GM19193 (cell line): ENCODE results near the gene CFAP46.

ENCODE experiments used
- POLR2A ChIP-seq: IDR thresholded peaks from 4 replicates; pipeline ENCODE4 v1.6.1; 2011; ENCODE audit not compliant: insufficient read depth, insufficient read length; ENCODE audit errors: extremely low read depth

CFAP46 gene

DNA sequence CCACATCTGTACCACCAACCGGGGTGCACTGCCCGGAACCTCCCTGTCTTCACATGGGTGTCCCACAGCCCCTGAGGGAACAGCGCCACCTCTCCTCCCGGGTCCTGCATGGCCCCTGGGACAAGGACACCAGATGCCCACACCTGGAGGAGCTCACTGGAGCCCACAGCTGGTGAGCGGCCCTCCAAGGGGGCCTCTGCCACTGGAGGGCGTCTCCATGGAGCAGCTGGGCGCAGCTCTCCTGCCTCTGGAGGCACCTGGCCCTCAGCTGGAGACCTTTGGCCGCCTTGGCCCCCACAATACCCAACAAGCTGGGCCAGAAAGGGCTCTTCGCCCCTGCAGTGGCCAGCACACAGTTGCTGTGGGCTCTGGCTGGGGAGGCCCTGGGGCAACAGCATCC lies 149.2 kb downstream of the CFAP46 start:
- TF ChIP-seq POLR2A: no peak

DNA sequence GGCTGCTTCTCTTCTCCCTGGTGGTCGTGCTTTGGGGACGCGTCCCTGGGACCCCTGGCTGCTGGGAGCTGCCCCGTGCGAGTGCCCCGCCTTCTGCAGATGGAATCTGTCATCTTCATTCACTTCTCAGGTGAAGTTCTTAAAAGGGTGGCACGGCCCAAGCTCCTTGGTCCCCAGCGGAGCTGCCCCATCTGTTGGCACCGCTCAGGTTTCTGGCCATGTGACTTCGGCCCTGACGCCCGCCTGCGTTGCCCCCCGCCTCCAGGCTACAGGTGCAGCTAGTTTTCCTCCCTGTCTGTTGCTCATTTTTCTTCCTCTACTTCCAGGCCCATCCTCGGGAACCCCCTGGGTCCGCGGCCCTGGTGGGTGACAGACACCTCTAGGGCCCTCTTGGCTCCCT lies 149.6 kb downstream of the CFAP46 start:
- no peak for TF ChIP-seq POLR2A

DNA sequence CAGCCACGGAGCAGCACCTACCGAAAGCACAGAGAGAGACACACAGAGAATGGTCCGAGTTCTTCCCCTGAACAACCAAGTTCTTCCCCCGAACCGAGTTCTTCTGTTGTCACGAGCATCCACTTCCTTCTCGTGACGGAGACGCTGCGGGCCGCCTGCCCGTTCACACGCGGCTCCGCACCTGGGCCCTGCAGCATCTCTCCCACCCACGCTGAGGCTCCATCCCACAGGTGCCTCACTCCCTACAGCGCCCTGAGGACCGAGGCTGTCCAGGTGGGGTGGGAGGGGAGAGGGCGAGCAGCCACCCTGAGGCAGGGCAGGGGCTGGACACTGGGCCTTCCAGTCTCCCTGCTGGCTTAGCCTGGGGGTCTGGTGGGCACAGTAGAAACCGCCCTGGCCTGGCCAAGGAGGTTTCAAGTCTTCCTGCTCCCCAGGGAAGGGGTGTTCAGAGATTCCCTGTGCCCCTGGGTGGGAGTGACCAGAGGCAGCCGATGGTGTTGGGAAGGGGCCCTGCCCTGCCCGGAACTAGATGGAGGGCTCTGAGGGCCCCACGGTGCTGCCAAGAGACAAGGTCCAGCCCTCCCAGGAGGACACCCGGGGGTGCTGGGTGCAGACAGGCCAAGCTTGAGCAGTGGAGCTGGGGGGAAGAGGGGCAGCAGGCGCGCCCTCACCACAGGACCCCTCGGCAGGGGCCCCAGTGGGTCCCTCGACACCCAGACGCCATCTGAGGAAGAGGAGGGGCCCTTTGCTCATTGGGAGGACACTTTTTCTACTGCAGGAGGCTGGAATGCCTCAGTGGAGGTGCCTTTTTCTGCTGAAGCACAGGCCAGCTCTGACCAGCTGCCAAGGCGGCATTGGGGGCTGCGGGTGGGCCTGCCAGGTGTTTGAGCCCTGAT lies 151.2 kb downstream of the CFAP46 start:
- no peak for TF ChIP-seq POLR2A

DNA sequence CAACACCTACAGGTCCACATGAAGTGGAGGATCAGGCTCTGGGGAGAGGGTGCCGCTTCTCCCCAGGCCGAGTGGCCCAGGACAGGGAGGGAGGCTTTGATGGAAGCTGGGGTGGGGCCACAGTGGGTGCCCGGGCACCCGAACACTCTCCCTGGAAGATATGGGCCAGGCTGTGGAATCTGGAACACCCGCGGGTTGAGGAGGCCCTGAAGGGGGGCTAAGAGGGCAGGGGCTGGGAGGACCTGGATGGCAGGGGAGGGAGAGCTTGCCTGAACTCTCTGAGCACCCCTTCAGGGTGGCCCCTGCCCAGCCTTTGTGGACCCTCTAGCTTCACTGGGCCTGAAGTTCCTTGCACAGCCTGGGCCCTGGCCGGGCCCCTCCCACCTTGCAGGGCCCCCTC lies 151.9 kb downstream of the CFAP46 start:
- TF ChIP-seq POLR2A: no peak

DNA sequence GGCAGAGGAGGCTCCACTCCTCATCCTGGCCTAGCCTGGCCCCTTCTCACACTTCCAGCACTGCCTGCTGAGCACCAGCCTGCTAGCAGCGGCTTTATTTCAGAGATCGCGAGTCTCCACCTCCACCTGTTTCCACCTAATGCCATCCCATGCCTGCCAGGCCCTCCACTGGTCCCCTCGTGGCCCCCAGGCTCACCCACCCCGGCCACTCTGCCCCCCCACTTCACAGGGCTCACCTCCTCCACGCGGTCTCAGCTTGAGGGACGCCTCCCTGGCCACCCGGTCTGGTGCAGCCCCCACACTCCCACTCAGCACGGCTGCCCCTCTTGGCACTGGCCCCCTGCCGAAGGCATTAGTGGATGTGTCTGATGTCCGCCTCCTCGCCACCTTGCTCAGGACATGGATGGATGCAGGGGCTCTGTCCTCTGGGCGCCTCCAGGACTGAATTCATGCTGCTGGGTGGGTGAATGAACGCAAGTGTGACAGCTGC lies 152.7 kb downstream of the CFAP46 start:
- no peak for TF ChIP-seq POLR2A

DNA sequence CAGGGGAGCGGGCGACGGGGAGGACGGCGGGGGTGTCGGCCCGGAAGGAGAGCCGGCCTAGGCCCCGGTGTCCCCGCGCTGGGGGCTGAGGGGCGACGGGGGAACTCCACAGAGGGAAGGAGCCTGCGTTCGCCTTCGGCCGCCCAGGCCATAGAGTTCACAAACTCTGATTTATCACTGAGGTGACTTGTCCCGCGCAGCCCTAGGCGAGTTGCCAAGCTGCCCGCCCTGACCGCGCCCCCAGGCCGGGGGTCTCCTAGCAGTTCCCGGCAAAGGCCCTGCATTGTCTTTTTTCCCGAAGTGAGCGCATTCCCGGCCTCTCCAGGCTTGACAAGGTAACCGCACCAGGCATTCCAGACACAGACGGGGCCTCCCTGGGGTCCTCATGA lies 153.5 kb downstream of the CFAP46 start:
- no peak for TF ChIP-seq POLR2A

DNA sequence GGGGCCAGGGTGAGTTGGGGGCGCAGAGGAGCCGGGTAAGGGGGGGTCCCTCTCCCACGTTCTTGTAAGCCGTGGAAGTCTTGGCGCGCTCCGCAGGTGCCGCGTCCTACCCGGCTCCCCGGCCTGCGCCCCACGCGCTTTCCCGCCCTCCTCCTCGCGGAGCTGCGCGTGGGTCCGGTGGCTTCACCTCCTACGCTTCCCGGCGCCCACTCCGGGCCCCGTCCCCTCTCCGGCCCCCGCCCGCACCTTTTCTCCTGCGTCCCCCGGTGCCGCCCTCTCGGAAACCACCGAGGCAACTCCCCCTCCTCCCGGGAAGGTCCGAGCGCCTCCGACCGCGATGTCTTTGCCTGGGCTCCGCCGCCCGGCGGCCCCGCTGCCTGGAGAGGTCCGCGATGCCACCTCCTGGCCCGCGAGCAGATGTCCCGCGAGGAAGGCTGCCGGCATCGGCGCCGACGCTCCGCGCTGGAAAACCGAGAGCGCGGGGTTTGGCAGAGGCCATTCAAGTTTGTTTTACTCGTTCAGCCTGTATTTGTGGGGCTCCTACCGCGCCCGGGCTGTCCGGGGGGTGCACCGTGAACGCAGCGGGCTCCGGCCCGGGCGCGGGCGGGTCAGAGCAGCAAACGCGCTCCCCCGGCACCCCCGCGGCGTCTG lies 154.1 kb downstream of the CFAP46 start:
- TF ChIP-seq POLR2A: no peak

DNA sequence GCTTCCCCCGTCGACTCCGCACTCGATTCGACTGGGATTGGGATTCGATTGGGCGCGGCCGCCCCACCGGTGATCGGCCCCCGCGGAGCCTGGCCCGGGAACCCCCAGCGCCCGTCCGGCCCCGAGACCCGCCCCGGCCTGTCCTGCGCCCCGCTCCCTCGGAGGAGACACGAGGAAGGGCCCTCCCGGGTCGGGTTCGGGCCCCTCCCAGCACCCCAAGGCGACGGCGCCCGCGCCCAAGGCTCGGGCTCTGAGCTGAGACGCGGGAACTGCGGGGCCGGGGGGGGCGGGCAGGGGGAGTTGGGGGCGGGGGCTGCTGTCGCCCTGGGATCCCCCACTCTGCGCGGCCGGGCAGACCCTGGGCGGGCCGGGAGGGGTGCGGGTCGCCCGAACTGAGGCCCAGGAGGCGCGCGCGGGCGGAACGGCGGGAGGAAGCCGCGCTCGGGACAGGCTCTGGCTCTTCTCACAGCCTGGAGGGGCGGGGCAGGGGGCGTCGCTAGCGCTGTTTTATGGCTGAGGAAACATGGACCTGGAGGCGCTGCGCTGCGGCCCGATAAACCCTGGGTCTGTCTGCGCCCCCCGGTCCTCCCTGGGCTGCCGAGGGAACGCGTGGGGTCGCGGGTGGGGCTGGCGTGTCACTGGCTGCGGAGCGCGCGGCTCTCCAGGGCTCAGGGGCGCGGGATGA lies 154.7 kb downstream of the CFAP46 start:
- no peak for TF ChIP-seq POLR2A

DNA sequence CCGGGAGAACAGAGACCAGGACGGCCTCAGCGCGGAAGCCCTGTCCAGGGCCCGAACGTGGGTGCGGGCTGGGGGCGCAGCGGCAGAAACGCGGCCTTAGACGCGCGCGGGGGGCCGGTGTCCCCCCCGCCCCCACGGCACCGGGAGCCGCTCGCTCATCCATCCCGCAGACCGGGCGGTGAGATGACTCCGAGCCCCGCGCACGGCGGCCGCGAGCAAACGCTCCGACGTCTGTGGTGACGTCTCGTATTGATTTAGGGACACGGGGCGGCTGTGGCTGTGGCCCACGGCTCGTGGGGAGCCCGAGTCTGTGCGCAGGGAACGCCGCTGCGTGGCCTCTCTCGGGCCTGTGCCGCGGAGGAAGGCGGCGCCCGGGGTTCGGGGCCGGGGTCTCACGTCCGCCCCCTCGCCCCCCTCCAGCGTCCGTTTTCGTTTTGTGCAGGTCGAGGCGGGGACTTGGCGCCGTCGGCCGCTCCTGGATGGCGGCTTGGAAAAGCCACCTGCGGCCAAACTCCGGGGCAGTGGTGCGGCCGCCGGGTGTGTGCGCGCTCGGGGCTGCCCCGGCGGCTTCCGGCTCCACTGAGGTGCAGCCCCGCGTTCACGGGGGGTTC lies 155.4 kb downstream of the CFAP46 start:
- no peak for TF ChIP-seq POLR2A

DNA sequence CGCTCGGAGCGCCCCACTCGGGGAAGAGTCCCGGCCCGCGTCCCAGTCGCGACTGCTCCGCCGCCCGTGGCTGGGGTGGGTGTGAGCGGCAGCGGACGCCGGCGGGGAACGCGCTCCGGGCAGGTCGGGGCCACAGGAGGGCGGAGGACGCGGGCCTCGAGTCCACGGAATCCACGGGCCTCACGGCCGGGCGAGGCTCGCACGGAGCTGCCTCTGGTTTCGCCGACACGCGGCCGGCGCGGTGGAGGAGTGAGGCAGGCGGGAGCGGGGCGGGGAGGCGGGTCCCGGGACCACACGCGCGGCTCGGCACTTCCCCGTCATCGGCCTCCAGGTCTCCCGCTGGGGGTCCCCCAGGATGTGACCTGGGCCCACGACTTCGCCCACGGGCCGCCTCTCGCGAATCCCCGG lies 155.9 kb downstream of the CFAP46 start:
- TF ChIP-seq POLR2A: no peak

DNA sequence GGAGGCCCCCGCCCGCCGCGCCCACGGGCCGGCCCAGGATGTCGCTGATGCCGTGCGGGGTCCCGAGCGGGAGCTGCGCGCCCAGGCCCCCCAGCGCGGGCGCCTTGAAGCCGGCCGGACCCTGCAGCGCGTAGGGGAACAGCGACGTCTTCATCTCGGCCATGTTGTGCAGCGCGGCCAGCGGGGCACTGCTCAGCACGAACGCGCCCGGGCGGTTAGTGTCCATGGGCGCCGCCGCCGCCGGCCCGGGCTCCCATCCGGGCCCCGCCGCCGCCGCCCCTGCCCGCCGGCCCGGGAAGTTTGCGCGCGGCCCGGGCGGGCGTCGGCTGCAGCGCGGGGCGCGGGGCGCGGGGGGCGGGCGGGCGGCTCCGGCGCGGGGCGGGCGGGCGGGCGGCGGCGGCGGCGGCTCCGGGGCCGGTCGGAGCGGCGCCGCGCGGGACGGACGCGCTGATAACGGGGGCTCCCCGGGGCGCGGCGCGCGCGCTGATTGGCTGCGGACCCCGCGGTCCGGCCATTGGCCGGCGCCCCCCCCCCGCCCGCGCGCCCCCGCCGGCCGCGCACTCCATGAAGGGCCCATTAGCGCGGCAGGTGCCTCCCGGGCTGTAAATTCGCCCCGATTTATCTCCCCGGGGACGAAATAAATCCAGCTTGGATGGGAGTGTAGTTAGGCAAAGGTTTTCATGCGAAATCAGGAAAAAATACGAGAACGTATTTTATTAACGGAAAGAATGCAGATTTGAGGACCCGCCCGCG lies 156.5 kb downstream of the CFAP46 start, which contains the start of gene NKX6-2:
NKX6-2 (minus strand) TSS at position 425 of the 753 bp plus-strand sequence; CDS start at position 226, 199 bp downstream.
- no peak for TF ChIP-seq POLR2A

DNA sequence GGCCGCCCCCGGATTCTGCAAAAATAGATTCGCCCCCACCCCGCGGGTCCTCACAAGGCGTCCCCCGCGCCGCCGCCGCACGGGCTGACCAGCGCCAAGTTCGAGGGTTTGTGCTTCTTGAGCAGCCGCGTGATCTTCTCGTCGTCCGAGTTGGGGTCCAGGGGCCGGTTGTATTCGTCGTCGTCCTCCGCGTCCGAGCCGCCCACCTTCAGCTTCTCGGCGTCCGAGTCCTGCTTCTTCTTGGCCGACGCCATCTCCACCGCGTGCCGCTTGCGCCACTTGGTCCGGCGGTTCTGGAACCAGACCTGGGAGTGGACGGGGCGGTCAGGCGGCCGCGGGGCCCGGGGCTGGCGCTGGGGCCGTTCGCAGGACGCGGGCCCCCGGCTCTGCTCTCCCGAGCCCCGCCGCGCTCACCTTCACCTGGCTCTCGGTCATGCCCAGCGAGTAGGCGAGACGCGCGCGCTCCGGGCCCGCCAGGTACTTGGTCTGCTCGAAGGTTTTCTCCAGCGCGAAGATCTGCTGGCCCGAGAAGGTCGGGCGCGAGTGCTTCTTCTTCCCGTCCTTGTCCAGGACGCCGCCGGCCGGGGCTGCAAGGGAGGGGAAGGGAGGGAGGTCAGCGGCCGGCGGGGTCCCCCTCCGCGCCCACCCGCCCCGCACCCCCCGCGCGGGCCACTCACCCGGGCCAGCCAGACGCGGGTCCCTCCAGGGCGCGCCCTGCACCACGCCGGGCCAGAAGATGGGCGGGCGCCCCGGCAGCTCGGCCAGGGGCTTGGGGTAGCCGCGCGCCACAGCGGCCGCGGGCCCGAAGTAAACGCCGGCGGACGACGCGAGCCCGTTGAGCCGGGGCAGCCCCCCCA lies 157.3 kb downstream of the CFAP46 start:
- no peak for TF ChIP-seq POLR2A

DNA sequence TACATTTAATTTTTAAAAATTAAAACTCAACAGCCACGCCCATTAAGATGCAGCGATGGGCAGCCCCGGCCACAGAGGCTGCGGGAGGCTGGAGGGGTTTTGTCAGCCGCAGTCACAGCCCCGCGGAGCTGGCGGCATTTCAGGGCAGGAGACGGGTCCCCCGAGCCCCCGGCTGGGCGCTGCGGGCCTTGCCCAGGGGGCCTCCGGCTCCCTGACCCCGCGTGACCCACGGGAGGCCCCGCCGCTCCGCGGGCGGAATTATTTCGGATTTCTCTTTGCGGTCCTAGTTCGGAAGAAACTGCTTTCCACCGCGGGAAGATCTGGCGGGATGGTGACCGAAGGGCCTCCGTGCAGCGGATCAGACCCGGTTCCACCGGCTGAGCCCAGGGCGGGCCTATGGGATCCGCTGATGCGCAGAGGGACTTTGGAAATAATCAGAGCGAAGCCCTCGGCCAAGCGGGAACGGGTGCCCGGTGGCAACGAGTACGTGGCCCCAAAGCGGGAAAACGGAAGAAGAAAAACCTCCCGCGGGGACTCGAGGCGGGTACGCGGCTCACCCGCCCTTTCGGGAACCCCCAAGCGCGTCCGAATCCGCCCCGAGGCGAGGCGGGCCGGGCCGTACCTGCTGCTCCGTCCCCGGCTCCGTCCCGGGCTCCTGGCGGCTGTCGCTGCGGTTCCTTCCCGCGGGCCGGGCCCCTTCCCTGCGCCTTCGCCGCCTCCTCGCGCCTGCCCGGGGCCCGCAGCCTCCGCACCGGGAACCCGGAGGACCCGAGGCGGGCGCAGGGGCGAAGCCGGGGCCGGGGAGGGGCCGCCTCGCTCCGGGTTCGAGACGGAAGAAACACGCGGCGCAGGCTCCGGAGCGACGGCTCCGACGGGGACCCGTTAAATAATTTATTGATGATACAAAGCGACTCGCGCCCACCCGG lies 158.2 kb downstream of the CFAP46 start:
- TF ChIP-seq POLR2A: no peak
